GM12874 (cell line): ENCODE measurements around the gene TOMM34.

Experiments used
- TF ChIP-seq, protein P1 (sequence below): IDR thresholded peaks from 2 replicates; pipeline ENCODE4 v1.5.1; 2011; ENCODE audit warnings: low read depth, mild to moderate bottlenecking, control low read depth, low read length, moderate library complexity; ENCODE audit not compliant: insufficient read depth

TOMM34 gene

DNA sequence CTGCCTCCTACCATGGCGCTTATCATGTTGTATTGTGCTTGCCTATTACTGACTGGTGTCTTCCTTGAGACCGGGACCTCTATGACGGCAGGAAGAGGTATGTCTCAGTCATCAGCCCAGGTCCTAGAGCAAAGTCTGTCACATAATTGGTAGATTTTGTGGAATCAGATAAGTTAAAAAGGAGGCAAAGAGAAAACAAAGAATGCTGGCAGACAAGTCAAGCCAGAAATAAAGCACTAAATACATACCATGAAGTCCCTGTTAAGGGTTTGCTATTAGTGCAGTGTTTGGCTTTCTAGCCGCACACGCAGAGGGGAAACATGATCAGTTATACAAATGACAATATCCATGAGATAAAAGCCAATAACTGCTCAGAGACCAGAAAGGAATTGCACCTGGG is 6.0 kb downstream of the TOMM34 start:
- TF ChIP-seq, protein P1, sequence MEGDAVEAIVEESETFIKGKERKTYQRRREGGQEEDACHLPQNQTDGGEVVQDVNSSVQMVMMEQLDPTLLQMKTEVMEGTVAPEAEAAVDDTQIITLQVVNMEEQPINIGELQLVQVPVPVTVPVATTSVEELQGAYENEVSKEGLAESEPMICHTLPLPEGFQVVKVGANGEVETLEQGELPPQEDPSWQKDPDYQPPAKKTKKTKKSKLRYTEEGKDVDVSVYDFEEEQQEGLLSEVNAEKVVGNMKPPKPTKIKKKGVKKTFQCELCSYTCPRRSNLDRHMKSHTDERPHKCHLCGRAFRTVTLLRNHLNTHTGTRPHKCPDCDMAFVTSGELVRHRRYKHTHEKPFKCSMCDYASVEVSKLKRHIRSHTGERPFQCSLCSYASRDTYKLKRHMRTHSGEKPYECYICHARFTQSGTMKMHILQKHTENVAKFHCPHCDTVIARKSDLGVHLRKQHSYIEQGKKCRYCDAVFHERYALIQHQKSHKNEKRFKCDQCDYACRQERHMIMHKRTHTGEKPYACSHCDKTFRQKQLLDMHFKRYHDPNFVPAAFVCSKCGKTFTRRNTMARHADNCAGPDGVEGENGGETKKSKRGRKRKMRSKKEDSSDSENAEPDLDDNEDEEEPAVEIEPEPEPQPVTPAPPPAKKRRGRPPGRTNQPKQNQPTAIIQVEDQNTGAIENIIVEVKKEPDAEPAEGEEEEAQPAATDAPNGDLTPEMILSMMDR: no peak

DNA sequence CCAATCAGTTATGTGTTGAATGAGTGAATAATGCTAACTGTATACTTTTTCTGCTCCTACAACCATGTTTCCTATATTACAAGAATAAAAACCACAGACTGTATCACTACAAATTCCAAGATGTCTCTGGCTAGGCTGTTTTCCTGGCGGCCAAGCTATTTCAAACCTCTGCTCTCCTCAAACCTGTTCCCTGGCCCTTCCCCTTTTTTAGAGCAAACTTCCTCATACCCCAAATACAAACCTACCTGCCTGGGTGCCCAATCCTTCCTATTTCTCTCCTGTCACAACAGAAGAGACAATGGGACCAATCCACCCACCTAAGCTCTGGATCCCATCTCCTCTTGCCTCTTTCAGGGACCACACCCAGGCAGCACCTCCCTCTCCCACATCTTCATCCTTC is 7.5 kb downstream of the TOMM34 start:
- TF ChIP-seq, protein P1: no peak

- TF ChIP-seq, protein P1: no peak
Measured at GRCh38 chr20:44950368-44950767, 9.8 kb downstream of the TOMM34 start.

GRCh38 chr20:44948513-44948912 is 11.7 kb downstream of the TOMM34 start:
- TF ChIP-seq, protein P1: no peak

- TF ChIP-seq, protein P1: no peak
Measured at GRCh38 chr20:44948107-44948506, 12.1 kb downstream of the TOMM34 start.

DNA sequence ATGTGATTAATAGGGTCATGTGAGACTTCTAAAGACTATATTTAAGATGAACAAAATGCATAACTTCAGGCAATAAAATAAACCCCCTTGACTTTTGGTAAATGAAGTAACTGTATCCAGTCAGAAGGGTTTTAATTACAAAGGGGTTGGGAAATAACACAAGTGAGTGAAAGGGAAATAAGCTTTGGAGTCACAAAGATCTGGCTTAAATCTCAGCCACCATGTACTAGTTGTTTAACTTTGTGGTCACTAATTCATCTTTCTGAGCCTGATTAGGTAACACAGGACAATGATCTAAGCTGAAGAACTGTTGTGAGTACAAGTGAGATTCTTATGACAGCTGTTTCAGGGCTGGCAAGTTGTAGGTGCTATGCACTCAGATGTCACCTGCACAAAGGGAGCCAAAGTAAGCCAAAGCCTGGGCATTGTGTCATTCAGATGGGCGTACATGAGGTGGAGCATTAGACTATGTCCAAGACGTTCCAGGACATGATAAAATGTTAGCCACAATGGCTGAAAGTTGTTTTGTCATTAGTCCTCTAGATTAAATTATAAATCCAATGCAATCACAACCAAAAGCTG is 13.8 kb downstream of the TOMM34 start:
- TF ChIP-seq, protein P1: no peak

- TF ChIP-seq, protein P1: no peak
Measured at GRCh38 chr20:44945261-44945660, 14.9 kb downstream of the TOMM34 start.
